PC-9 (cell line): Measurements from ENCODE around the gene TMEM63B.

ENCODE experiments used
- CTCF ChIP-seq: fragments of 200-600 bp; sonication (generic); conservative IDR thresholded peaks from 2 replicates; pipeline ENCODE4 v1.6.1; 2017; ENCODE audit warnings: mixed run types, antibody characterized with exemption, mild to moderate bottlenecking, moderate library complexity
- EZH2 ChIP-seq: fragments of 200-600 bp; sonication (generic); IDR thresholded peaks from 2 replicates; pipeline ENCODE4 v1.8.0; 2017; ENCODE audit warnings: antibody characterized with exemption, low read depth

DNA sequence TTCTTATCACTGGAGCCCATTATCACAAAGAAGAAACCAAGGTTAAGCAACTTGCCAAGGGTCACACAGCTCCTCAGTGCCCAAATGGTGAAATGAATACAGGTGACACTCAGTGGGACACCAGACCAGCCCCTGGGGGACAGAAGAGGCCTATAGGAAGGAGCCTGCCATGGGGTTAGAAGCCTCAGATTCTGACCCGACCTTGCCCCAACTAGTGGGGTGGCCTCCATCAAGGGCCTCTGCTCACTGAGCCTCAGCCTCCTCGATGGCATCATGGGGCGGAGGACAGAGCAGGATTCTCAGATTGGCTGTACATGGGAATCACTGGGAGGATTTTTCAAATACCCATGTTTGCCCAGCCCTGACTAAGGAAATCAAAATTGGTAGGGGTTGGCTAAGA, 47.7 kb upstream of the TMEM63B start:
- TF ChIP-seq CTCF (no peak), EZH2 (no peak)
